CD4-positive, CD25-positive, alpha-beta regulatory T cell (primary cell): Measurements from ENCODE around the gene QRICH1. TPM values are rescaled to one million over a fixed set of nuclear protein-coding genes. Genes with fewer than 3 reads are reported as not detected.
A peak's percentile ranks its signal among the peaks of the same experiment; 100 is the strongest.

Experiments
- ATAC-seq, 2 donors: fragments of 150-1000 bp; cut with Tn5 transposase; one replicate each; pipeline ENCODE4 v1.10.0; 2021; ENCODE audit warnings: low read depth in 2 of 2, moderate number of reproducible peaks in 2 of 2, moderate library complexity in 1 of 2
- DNase-seq, 3 donors: peaks; one replicate each; pipeline versions ENCODE4 v3.0.0 to v3.0.0-alpha.2; 2012 to 2022; ENCODE audit warnings: mixed read lengths in 1 of 3
- H3K27ac ChIP-seq: one replicate; pipeline ENCODE4 v1.7.0; 2013; ENCODE audit warnings: mild to moderate bottlenecking, low read length; ENCODE audit not compliant: insufficient read depth, poor library complexity, severe bottlenecking
- H3K27me3 ChIP-seq: one replicate; pipeline ENCODE4 v1.7.0; 2013; ENCODE audit warnings: low read length; ENCODE audit not compliant: control insufficient read depth, insufficient read depth
- H3K36me3 ChIP-seq: one replicate; pipeline ENCODE4 v1.7.0; 2013; ENCODE audit warnings: mild to moderate bottlenecking, low read length, moderate library complexity; ENCODE audit not compliant: control insufficient read depth, insufficient read depth
- H3K4me1 ChIP-seq: 2 replicates; pipeline ENCODE4 v1.7.0; 2013; ENCODE audit warnings: mild to moderate bottlenecking, low read length; ENCODE audit not compliant: insufficient read depth, control insufficient read depth, poor library complexity, severe bottlenecking
- H3K4me3 ChIP-seq: one replicate; pipeline ENCODE4 v1.7.0; 2013; ENCODE audit warnings: low read depth, mild to moderate bottlenecking, low read length, moderate library complexity
- H3K9me3 ChIP-seq, 2 experiments: 1 replicate in 1 of 2; 2 replicates in 1 of 2; pipeline ENCODE4 v1.7.0; 2013; ENCODE audit warnings: low read length in 2 of 2, mild to moderate bottlenecking in 1 of 2, moderate library complexity in 1 of 2; ENCODE audit not compliant: control insufficient read depth in 2 of 2
- H3K27ac Mint-ChIP-seq, 3 donors: one replicate each; pipeline ENCODE4 v1.8.0; 2020 to 2022; ENCODE audit warnings: mild to moderate bottlenecking in 3 of 3, mixed read lengths in 3 of 3, moderate library complexity in 2 of 3
- H3K27me3 Mint-ChIP-seq: one replicate; pipeline ENCODE4 v1.8.0; 2022; ENCODE audit warnings: mild to moderate bottlenecking, mixed read lengths
- H3K36me3 Mint-ChIP-seq: one replicate; pipeline ENCODE4 v1.8.0; 2020; ENCODE audit warnings: mixed read lengths
- H3K4me1 Mint-ChIP-seq, 4 donors: one replicate each; pipeline ENCODE4 v1.8.0; 2020 to 2022; ENCODE audit warnings: mixed read lengths in 4 of 4, mild to moderate bottlenecking in 1 of 4
- H3K4me3 Mint-ChIP-seq, 4 donors: one replicate each; pipeline ENCODE4 v1.8.0; 2020 to 2022; ENCODE audit warnings: mild to moderate bottlenecking in 4 of 4, mixed read lengths in 4 of 4, moderate library complexity in 3 of 4
- H3K9me3 Mint-ChIP-seq, 7 donors: one replicate each; pipeline ENCODE4 v1.8.0; 2020 to 2022; ENCODE audit warnings: mixed read lengths in 7 of 7, mild to moderate bottlenecking in 3 of 7, moderate library complexity in 2 of 7
- polyA plus RNA-seq, 4 donors: library from polyadenylated mRNA; unstranded; fragments of 300-500 nt; fragmentation: Illumina TruSeq; gene quantifications; one replicate each; pipeline ENCODE4 v1.2.3, GENCODE V29; 2021
- total RNA-seq: library from RNA; stranded (reverse); gene quantifications from one replicate; pipeline ENCODE4 v1.2.3, GENCODE V29; 2022

QRICH1 gene
- total and polyA plus RNA-seq, 5 donors from 2014 or later, result 20.0 to 219 (median 26.2) TPM

GRCh38 chr3:49122451-49122850 is 28.6 kb upstream of the QRICH1 start:
- Mint-ChIP-seq H3K27me3 (peaks cover 5% of the 10 kb centered on the region), H3K4me3 (peak overlapping the region in 3 of 4 donors; percentile 88 to 89 (median 89)), H3K36me3 (no peaks in the 10 kb centered on the region), H3K9me3 (peaks cover 0 to 2% (median 0%) of the 10 kb centered on the region in 7 donors), H3K27ac (peak overlapping the region; percentile 84 to 94 (median 88)), H3K4me1 (peaks cover 0 to 19% (median 5%) of the 10 kb centered on the region in 4 donors)
- Histone ChIP-seq H3K4me1 (peaks cover 26% of the 10 kb centered on the region), H3K4me3 (no peak overlapping the region), H3K27me3 (no peaks in the 10 kb centered on the region), H3K27ac (no peak overlapping the region), H3K9me3 (no peaks in the 10 kb centered on the region), H3K36me3 (peaks cover 14% of the 10 kb centered on the region)
- no peak for DNase-seq
- ATAC-seq, result no peak

- Mint-ChIP-seq H3K9me3 (peaks cover 0 to 1% (median 0%) of the 10 kb centered on the region in 7 donors), H3K27ac (peak overlapping the region; percentile 84 to 94 (median 88)), H3K36me3 (no peaks in the 10 kb centered on the region), H3K4me1 (peaks cover 0 to 19% (median 5%) of the 10 kb centered on the region in 4 donors), H3K4me3 (peak overlapping the region; percentile 84 to 89 (median 88)), H3K27me3 (peaks cover 5% of the 10 kb centered on the region)
- DNase-seq, result no peak
- H3K27ac ChIP-seq, result peak overlapping the region; percentile 91
- peaks cover 18% of the 10 kb centered on the region for H3K36me3 ChIP-seq
- H3K9me3 ChIP-seq, result no peaks in the 10 kb centered on the region
- H3K4me3 ChIP-seq, result no peak overlapping the region
- no peaks in the 10 kb centered on the region for H3K27me3 ChIP-seq
- no peak for ATAC-seq
- peaks cover 26% of the 10 kb centered on the region for H3K4me1 ChIP-seq
These were observed 28.2 kb upstream of the QRICH1 start for GRCh38 chr3:49122022-49122421.

- ATAC-seq (no peak), DNase-seq (no peak)
- Mint-ChIP-seq H3K4me1 (peaks cover 0 to 22% (median 5%) of the 10 kb centered on the region in 4 donors), H3K27me3 (peaks cover 5% of the 10 kb centered on the region), H3K4me3 (peak overlapping the region; percentile 84 to 89 (median 88)), H3K9me3 (peaks cover 0 to 1% (median 0%) of the 10 kb centered on the region in 7 donors), H3K27ac (peak overlapping the region; percentile 56 to 94 (median 84)), H3K36me3 (peaks cover 5% of the 10 kb centered on the region)
- peak overlapping the region; percentile 91 for H3K27ac ChIP-seq
- H3K4me1 ChIP-seq, result peaks cover 26% of the 10 kb centered on the region
- peaks cover 26% of the 10 kb centered on the region for H3K36me3 ChIP-seq
- no peaks in the 10 kb centered on the region for H3K27me3 ChIP-seq
- peak overlapping the region; percentile 37 for H3K4me3 ChIP-seq
- H3K9me3 ChIP-seq, result no peaks in the 10 kb centered on the region
These were observed 27.4 kb upstream of the QRICH1 start for GRCh38 chr3:49121132-49121736.

DNA sequence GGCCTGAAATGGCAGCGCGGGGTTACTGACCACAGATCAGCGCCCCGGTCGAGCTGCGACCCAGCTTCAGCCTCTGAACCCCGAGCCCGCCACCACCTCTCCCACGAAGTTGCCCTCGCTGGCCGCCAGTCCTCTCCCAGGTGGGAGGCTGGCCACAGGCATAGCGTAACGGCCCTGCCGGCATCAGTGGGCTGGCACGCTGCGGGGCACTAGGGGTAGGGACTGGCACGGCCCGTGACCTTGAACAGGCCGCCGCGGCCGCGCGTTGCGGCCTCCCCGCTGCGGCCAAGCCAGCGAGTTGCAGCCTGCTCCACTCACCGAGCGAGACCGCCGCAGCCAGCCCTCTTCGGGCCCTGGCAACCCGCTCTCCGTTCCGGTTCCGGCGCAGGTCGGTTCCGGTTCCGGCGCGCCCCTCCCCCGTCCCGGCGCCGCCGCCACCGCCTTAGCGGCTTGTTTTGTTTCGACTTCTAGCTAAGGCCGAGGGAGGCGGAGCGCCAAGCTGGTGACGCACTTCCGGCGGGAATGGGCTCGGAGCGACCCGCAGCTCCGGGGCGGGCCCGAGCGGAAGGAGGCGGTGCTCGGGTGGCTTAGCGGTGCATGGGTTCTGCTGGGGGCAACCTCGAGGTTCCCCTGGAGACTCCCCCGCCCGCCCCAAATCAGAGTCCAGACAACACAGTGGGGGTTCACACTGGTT is 26.7 kb upstream of the QRICH1 start, which contains the start of gene USP19:
Gene USP19, minus strand, starts transcription at position 386 of the 694 bp plus-strand sequence. CDS start 1,678 bp downstream, outside the sequence.
- peak within 1 kb of the TSS; percentile 66 to 94 (median 94) for H3K27ac Mint-ChIP-seq
- Histone ChIP-seq H3K27ac (peak within 1 kb of the TSS; percentile 91), H3K36me3 (peaks cover 32% of the 10 kb centered on the region), H3K4me3 (peak within 1 kb of the TSS; percentile 87), H3K9me3 (no peaks in the 10 kb centered on the region), H3K4me1 (peaks cover 26% of the 10 kb centered on the region), H3K27me3 (no peaks in the 10 kb centered on the region)
- ATAC-seq (peak; percentile 91 to 92), DNase-seq (peak; percentile 94 to 97 (median 94))
- peaks cover 0 to 22% (median 5%) of the 10 kb centered on the region in 4 donors for H3K4me1 Mint-ChIP-seq
- peaks cover 0 to 1% (median 0%) of the 10 kb centered on the region in 7 donors for H3K9me3 Mint-ChIP-seq
- H3K27me3 Mint-ChIP-seq, result peaks cover 5% of the 10 kb centered on the region
- peaks cover 8% of the 10 kb centered on the region for H3K36me3 Mint-ChIP-seq
- peak within 1 kb of the TSS; percentile 84 to 89 (median 88) for H3K4me3 Mint-ChIP-seq

DNA sequence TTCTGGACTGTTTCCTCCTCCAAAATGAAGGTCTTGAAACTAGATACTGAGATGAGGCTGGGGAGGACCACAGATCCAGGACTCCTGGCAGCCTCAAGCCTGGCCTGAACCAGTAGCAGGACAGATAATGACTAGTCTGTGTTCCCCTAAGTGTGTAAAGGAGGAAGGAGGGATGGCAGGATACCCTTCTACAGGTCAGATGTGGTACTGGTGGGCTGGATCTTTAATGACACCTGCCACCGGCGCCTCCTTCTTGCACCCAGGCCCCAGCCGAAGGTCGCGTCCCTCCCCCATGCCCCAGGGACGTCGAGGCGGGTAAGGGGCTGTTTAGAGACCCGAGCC is 26.2 kb upstream of the QRICH1 start:
- Histone ChIP-seq H3K36me3 (peaks cover 37% of the 10 kb centered on the region), H3K9me3 (no peaks in the 10 kb centered on the region), H3K27me3 (no peaks in the 10 kb centered on the region), H3K27ac (peak overlapping the region; percentile 91), H3K4me3 (peak overlapping the region; percentile 87), H3K4me1 (peaks cover 26% of the 10 kb centered on the region)
- DNase-seq, result peak in 2 of 3 donors; percentile 11 to 37
- ATAC-seq, result no peak
- peak overlapping the region; percentile 66 to 94 (median 94) for H3K27ac Mint-ChIP-seq
- H3K4me3 Mint-ChIP-seq, result peak overlapping the region; percentile 84 to 89 (median 88)
- H3K4me1 Mint-ChIP-seq, result peaks cover 0 to 22% (median 5%) of the 10 kb centered on the region in 4 donors
- H3K36me3 Mint-ChIP-seq, result peaks cover 13% of the 10 kb centered on the region
- H3K9me3 Mint-ChIP-seq, result peaks cover 0 to 1% (median 0%) of the 10 kb centered on the region in 7 donors
- H3K27me3 Mint-ChIP-seq, result peaks cover 5% of the 10 kb centered on the region

DNA sequence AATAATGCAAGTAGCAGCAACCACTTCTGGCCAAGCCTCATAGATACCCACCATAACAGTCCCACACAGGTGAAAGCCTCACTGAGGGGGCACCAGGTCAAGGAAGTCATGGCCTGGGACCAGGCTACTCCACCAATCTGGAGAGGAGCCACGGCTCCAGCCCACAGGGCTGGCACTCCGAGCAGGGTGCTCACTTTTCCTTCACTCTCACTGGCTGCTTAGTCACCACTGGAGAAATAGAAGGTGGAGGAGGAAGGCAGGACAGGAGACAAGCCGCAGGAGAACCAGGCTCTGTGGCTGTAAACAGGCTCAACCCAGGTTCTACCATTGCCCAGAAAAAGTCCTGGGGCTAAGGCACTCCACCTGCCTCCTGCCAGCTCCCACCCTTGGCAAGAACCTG is 25.6 kb upstream of the QRICH1 start:
- peaks cover 13% of the 10 kb centered on the region for H3K36me3 Mint-ChIP-seq
- ATAC-seq (no peak), DNase-seq (no peak)
- peaks cover 5% of the 10 kb centered on the region for H3K27me3 Mint-ChIP-seq
- peak overlapping the region; percentile 84 to 89 (median 88) for H3K4me3 Mint-ChIP-seq
- Histone ChIP-seq H3K4me3 (peak overlapping the region; percentile 87), H3K27ac (peak overlapping the region; percentile 91), H3K36me3 (peaks cover 44% of the 10 kb centered on the region), H3K4me1 (peaks cover 26% of the 10 kb centered on the region), H3K27me3 (no peaks in the 10 kb centered on the region), H3K9me3 (no peaks in the 10 kb centered on the region)
- H3K9me3 Mint-ChIP-seq, result peaks cover 0 to 1% (median 0%) of the 10 kb centered on the region in 7 donors
- peaks cover 0 to 22% (median 5%) of the 10 kb centered on the region in 4 donors for H3K4me1 Mint-ChIP-seq
- peak overlapping the region in 1 of 3 donors; percentile 94 for H3K27ac Mint-ChIP-seq

- peak overlapping the region; percentile 87 for H3K4me3 ChIP-seq
- H3K27ac ChIP-seq, result no peak overlapping the region
- peaks cover 26% of the 10 kb centered on the region for H3K4me1 ChIP-seq
- Mint-ChIP-seq H3K4me3 (peak overlapping the region in 3 of 4 donors; percentile 88 to 89 (median 89)), H3K4me1 (peaks cover 0 to 22% (median 5%) of the 10 kb centered on the region in 4 donors), H3K27me3 (peaks cover 5% of the 10 kb centered on the region), H3K9me3 (peaks cover 0 to 1% (median 0%) of the 10 kb centered on the region in 7 donors), H3K27ac (peak overlapping the region in 1 of 3 donors; percentile 94), H3K36me3 (peaks cover 14% of the 10 kb centered on the region)
- DNase-seq (no peak), ATAC-seq (no peak)
- no peaks in the 10 kb centered on the region for H3K27me3 ChIP-seq
- peaks cover 48% of the 10 kb centered on the region for H3K36me3 ChIP-seq
- no peaks in the 10 kb centered on the region for H3K9me3 ChIP-seq
These were observed 25.2 kb upstream of the QRICH1 start for GRCh38 chr3:49119036-49119435.
